GM21447 (cell line): ENCODE measurements around the gene SEPTIN12.
"Not testable (repeated sequence)": the region's sequence is repeated elsewhere in the genome, so short reads cannot be mapped to it uniquely, and the experiment has no call there.

Experiments used
- ATAC-seq: cut with Tn5 transposase; IDR thresholded peaks from one replicate; pipeline ENCODE4 v1.9.1; 2021; ENCODE audit not compliant: unreplicated experiment

SEPTIN12 gene

GRCh38 chr16:4760221-4760910 is 27.8 kb downstream of the SEPTIN12 start:
- no peak for ATAC-seq

GRCh38 chr16:4755687-4756086 is 32.5 kb downstream of the SEPTIN12 start:
- ATAC-seq, result no peak

- no peak for ATAC-seq
Observed at GRCh38 chr16:4754865-4755264, 33.3 kb downstream of the SEPTIN12 start.

GRCh38 chr16:4753227-4753626 is 34.9 kb downstream of the SEPTIN12 start:
- ATAC-seq, result no peak

GRCh38 chr16:4752351-4753100 is 35.6 kb downstream of the SEPTIN12 start:
- ATAC-seq, result no peak

GRCh38 chr16:4750896-4751295 is 37.2 kb downstream of the SEPTIN12 start:
- no peak for ATAC-seq

- no peak for ATAC-seq
Observed at GRCh38 chr16:4749700-4750257, 38.4 kb downstream of the SEPTIN12 start.

GRCh38 chr16:4748682-4749411 is 39.3 kb downstream of the SEPTIN12 start:
- no peak for ATAC-seq

- no peak for ATAC-seq
Observed at GRCh38 chr16:4747906-4748681, 40.1 kb downstream of the SEPTIN12 start.

GRCh38 chr16:4746991-4747574 is 41.1 kb downstream of the SEPTIN12 start:
- no peak for ATAC-seq

GRCh38 chr16:4746215-4746614 is 41.9 kb downstream of the SEPTIN12 start:
- ATAC-seq, result no peak

- no peak for ATAC-seq
Observed at GRCh38 chr16:4745274-4745569, 42.9 kb downstream of the SEPTIN12 start.

- no peak for ATAC-seq
Observed at GRCh38 chr16:4744555-4745273, 43.4 kb downstream of the SEPTIN12 start.

- no peak for ATAC-seq
Observed at GRCh38 chr16:4743226-4743878, 44.8 kb downstream of the SEPTIN12 start.

- ATAC-seq, result not testable (repeated sequence)
Observed at GRCh38 chr16:4738370-4738769, 49.8 kb downstream of the SEPTIN12 start.

- ATAC-seq, result no peak
Observed at GRCh38 chr16:4737545-4737944, 50.6 kb downstream of the SEPTIN12 start.

- ATAC-seq, result no peak
Observed at GRCh38 chr16:4736546-4736945, 51.6 kb downstream of the SEPTIN12 start.

GRCh38 chr16:4734730-4735535 is 53.2 kb downstream of the SEPTIN12 start:
- peak; percentile 59 for ATAC-seq
